Endothelial cell of umbilical vein (primary cell): ENCODE results near the gene GPSM1. TPM values are rescaled to one million over a fixed set of nuclear protein-coding genes. Genes with fewer than 3 reads are reported as not detected.

ENCODE experiments used
- BruUV-seq: library from RNA; stranded (reverse); fragments of 400-500 nt; replicated peaks from 2 replicates; lab custom pipeline; 2021; lab: Mats Ljungman, UMichigan
- CTCF ChIA-PET: fragments of 300-600, 350-600 bp; sonication (Branson Sonifier 250); formaldehyde crosslinking; loops from one replicate; lab custom pipeline; 2021; ENCODE audit warnings: antibody characterized with exemption, inconsistent platforms; lab: Charles Lee
- POLR2A ChIA-PET: fragments of 300-600, 350-600 bp; sonication (Branson Sonifier 250); formaldehyde crosslinking; loops from one replicate; lab custom pipeline; 2021; ENCODE audit warnings: antibody characterized with exemption, inconsistent platforms; lab: Charles Lee
- DNase-seq: peaks from one replicate; pipeline ENCODE4 v3.0.0-alpha.2; 2011; ENCODE audit warnings: low read depth, low spot score
- FAIRE-seq: peaks from 2 replicates; lab custom pipeline; 2011; peaks lifted over from hg19 to GRCh38; lab: Jason Lieb, UNC
- H2AFZ ChIP-seq: 2 replicates; pipeline ENCODE4 v1.6.0; 2012; ENCODE audit warnings: low read depth, low read length, control low read depth, inconsistent platforms
- H3K27ac ChIP-seq: 2 replicates; pipeline ENCODE4 v1.5.1; 2011; ENCODE audit warnings: low read depth, mild to moderate bottlenecking, control low read depth, low read length, moderate library complexity; ENCODE audit not compliant: insufficient read depth
- H3K27me3 ChIP-seq, 2 experiments: 2 replicates each; pipeline versions ENCODE4 v1.6.0 to v1.6.1; 2011; ENCODE audit warnings: low read length in 2 of 2, mixed read lengths in 1 of 2; ENCODE audit not compliant: control insufficient read depth in 2 of 2, insufficient read depth in 2 of 2
- H3K36me3 ChIP-seq, 2 experiments: 2 replicates in 1 of 2; 3 replicates in 1 of 2; pipeline ENCODE4 v1.5.1; 2011; ENCODE audit warnings: low read length in 2 of 2, mild to moderate bottlenecking in 1 of 2, moderate library complexity in 1 of 2; ENCODE audit not compliant: control insufficient read depth in 2 of 2, insufficient read depth in 2 of 2; ENCODE audit errors: extremely low read depth in 1 of 2
- H3K4me1 ChIP-seq: 3 replicates; pipeline ENCODE4 v1.5.1; 2011; ENCODE audit warnings: mild to moderate bottlenecking, low read length; ENCODE audit not compliant: control insufficient read depth, insufficient read depth; ENCODE audit errors: extremely low read depth
- H3K4me2 ChIP-seq: 2 replicates; pipeline ENCODE4 v1.6.1; 2011; ENCODE audit warnings: low read length, control low read depth, mixed read lengths; ENCODE audit not compliant: insufficient read depth
- H3K4me3 ChIP-seq, 3 experiments: fragments of 200-600 bp in 1 of 3; sonication (generic), shearing (Covaris generic) in 1 of 3; replicated peaks in 1 of 3; 2 replicates each; pipeline ENCODE4 v1.5.1; 2011 to 2016; ENCODE audit warnings: control low read depth in 3 of 3, low read length in 3 of 3, mild to moderate bottlenecking in 2 of 3, inconsistent platforms in 1 of 3, low read depth in 1 of 3, moderate library complexity in 1 of 3; ENCODE audit not compliant: insufficient read depth in 1 of 3
- H3K79me2 ChIP-seq: 2 replicates; pipeline ENCODE4 v1.6.0; 2012; ENCODE audit warnings: low read length, inconsistent platforms; ENCODE audit not compliant: control insufficient read depth, insufficient read depth
- H3K9ac ChIP-seq: replicated peaks from 2 replicates; pipeline ENCODE3; 2011; ENCODE audit warnings: low read length, control low read depth; ENCODE audit not compliant: insufficient read depth; ENCODE audit errors: extremely low read depth
- H3K9me1 ChIP-seq: replicated peaks from 3 replicates; pipeline ENCODE4 v1.6.0; 2011; ENCODE audit warnings: mild to moderate bottlenecking, low read length; ENCODE audit not compliant: control insufficient read depth, insufficient read depth; ENCODE audit errors: extremely low read depth
- H3K9me3 ChIP-seq: replicated peaks from 2 replicates; pipeline ENCODE4 v1.5.1; 2012; ENCODE audit warnings: low read length, inconsistent platforms; ENCODE audit not compliant: control insufficient read depth, insufficient read depth
- H4K20me1 ChIP-seq: replicated peaks from 2 replicates; pipeline ENCODE3; 2011; ENCODE audit warnings: mild to moderate bottlenecking, low read length; ENCODE audit not compliant: control insufficient read depth, insufficient read depth; ENCODE audit errors: extremely low read depth
- CTCF ChIP-seq, 2 donors: IDR thresholded peaks; 1 replicate in 1 of 2; 2 replicates in 1 of 2; pipeline ENCODE4 v1.5.1; 2011; ENCODE audit warnings: low read length in 2 of 2, mild to moderate bottlenecking in 2 of 2, moderate library complexity in 2 of 2, control low read depth in 1 of 2, inconsistent platforms in 1 of 2, low read depth in 1 of 2; ENCODE audit not compliant: insufficient read depth in 1 of 2; ENCODE audit errors: extremely low read depth in 1 of 2
- EZH2 ChIP-seq: IDR thresholded peaks from 2 replicates; pipeline ENCODE4 v1.6.1; 2012; ENCODE audit warnings: borderline replicate concordance, low read depth, mild to moderate bottlenecking, moderate library complexity, low read length, inconsistent platforms; ENCODE audit not compliant: severe bottlenecking
- FOS ChIP-seq: IDR thresholded peaks from 2 replicates; pipeline ENCODE4 v1.6.1; 2011; ENCODE audit warnings: mild to moderate bottlenecking, low read length, moderate library complexity, borderline replicate concordance; ENCODE audit not compliant: insufficient read depth
- GATA2 ChIP-seq: IDR thresholded peaks from 2 replicates; pipeline ENCODE4 v1.7.0; 2011; ENCODE audit warnings: low read depth, mild to moderate bottlenecking, moderate library complexity, mixed read lengths, low read length; ENCODE audit not compliant: insufficient read length, insufficient read depth
- JUN ChIP-seq: IDR thresholded peaks from 2 replicates; pipeline ENCODE4 v1.6.1; 2011; ENCODE audit warnings: borderline replicate concordance, low read depth; ENCODE audit not compliant: insufficient read length, insufficient read depth
- MYC ChIP-seq: IDR thresholded peaks from one replicate; pipeline ENCODE4 v1.6.1; 2011; ENCODE audit warnings: mild to moderate bottlenecking, low read depth, low read length
- POLR2A ChIP-seq: IDR thresholded peaks from 2 replicates; pipeline ENCODE4 v1.6.1; 2012; ENCODE audit warnings: low read depth, mild to moderate bottlenecking, control low read depth, low read length
- POLR2AphosphoS5 ChIP-seq: IDR thresholded peaks from 2 replicates; pipeline ENCODE4 v1.6.1; 2012; ENCODE audit warnings: low read depth, mild to moderate bottlenecking, control low read depth, low read length, moderate library complexity; ENCODE audit not compliant: insufficient read depth
- dilution Hi-C: fragments of 300-500 bp; cut with MboI; formaldehyde crosslinking; loops from one replicate; pipeline ENCODE4 v1.15.0; 2019; ENCODE audit warnings: low sequenced_read_pairs; ENCODE audit not compliant: extremely low pct_ligation_motif_present
- intact Hi-C: fragments of 100-400 bp; cut with micrococcal nuclease; formaldehyde crosslinking; loops from one replicate; pipeline ENCODE4 v1.10.0; 2022
- polyA plus RNA-seq, 4 experiments: library from polyadenylated mRNA; depleted of rRNA in 3 of 4; stranded (reverse) in 3 of 4; unstranded in 1 of 4; fragments of >200 nt; gene quantifications; 2 replicates each; pipeline versions ENCODE4 v1.2.1 to v1.2.3, GENCODE V29; 2011 to 2012; ENCODE audit warnings: missing spikeins in 1 of 4
- total RNA-seq: library from RNA; stranded (reverse); gene quantifications from 2 replicates; pipeline ENCODE4 v1.2.3, GENCODE V29; 2021
- TF ChIP-seq, protein P1 (sequence below): IDR thresholded peaks from 2 replicates; pipeline ENCODE4 v1.6.1; 2011; ENCODE audit not compliant: insufficient read depth, insufficient read length

Gene GPSM1
- total and polyA plus RNA-seq, 2 donors (not counting 3 experiments of a cell fraction or from before 2014, with no cell fraction given) = 34.6 to 47.1 TPM

DNA sequence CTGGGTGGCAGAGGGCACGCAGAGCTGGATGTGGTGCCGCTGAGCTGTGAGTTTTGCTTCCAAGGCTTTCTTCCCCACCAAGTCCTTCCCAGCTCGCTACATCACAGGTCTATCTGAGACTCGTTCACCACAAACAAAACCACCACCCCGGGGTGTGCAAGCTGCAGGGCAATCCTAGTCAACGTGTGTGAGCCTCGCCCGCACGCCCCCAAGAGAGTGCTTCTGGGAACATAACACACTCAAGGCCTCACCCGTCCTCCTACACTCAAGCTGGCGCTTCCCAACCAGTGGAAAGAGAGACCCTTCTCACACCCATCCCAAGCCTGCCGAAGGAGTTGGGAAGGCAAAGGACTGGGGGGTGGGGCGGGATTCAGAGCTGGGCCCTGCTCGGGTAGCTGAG, 62.1 kb downstream of the GPSM1 start:
- FAIRE-seq = no peak
- no peak overlapping the region for H3K27ac ChIP-seq
- no peaks in the 10 kb centered on the region for H3K27me3 ChIP-seq
- intact Hi-C loops (no loop called here), dilution Hi-C loops (no loop called here)
- no peak overlapping the region for H2AFZ ChIP-seq
- no peak for TF ChIP-seq CTCF (IDR thresholded peaks at IDR 0.05; ENCODE audit: extremely low read depth in 1 of 2, insufficient read depth in 1 of 2, low read depth in 1 of 2, low read length in 2 of 2)
- no peak for TF ChIP-seq FOS
- no peak for TF ChIP-seq POLR2AphosphoS5
- TF ChIP-seq, protein P1, sequence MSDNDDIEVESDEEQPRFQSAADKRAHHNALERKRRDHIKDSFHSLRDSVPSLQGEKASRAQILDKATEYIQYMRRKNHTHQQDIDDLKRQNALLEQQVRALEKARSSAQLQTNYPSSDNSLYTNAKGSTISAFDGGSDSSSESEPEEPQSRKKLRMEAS = no peak
- no peak for TF ChIP-seq EZH2
- TF ChIP-seq POLR2A = no peak
- TF ChIP-seq GATA2 = no peak
- no peak for TF ChIP-seq MYC
- no peak for TF ChIP-seq JUN
- POLR2A ChIA-PET = no interaction called here
- no peak overlapping the region for H3K4me2 ChIP-seq
- H3K9me3 ChIP-seq = no peaks in the 10 kb centered on the region
- no peaks in the 10 kb centered on the region for H3K9me1 ChIP-seq
- no peak for DNase-seq
- no peaks in the 10 kb centered on the region for H3K79me2 ChIP-seq
- no TSS peak for BruUV-seq
- no peak overlapping the region for H3K9ac ChIP-seq
- CTCF ChIA-PET = interaction anchor here (0.8 to 2.2 kb wide), 3 partner anchors 12 to 77 kb away, joined by 4 to 5 read pairs (median 4); no protein-coding TSS in a partner anchor
- peaks cover 6 to 57% of the 10 kb centered on the region in 2 experiments for H3K36me3 ChIP-seq
- H3K4me3 ChIP-seq = no peak overlapping the region
- H4K20me1 ChIP-seq = no peaks in the 10 kb centered on the region
- no peaks in the 10 kb centered on the region for H3K4me1 ChIP-seq
